Measurements from ENCODE around the gene CLHC1. TPM values are rescaled to one million over a fixed set of nuclear protein-coding genes. Genes with fewer than 3 reads are reported as not detected.

The CLHC1 gene
- total and polyA plus RNA-seq, 10 of the 15 experiments (the other 5 are each of a cell fraction or from before 2014, with no cell fraction given), result 2.6 to 6.8 (median 4.7) TPM

GRCh38 chr2:55204950-55205349 lies 27.1 kb downstream of the CLHC1 start (continued):
- no peak for TF ChIP-seq BCL3 (IDR thresholded peaks at IDR 0.05; ENCODE audit: borderline replicate concordance, insufficient read depth, low read depth, low read length, poor library complexity, severe bottlenecking)
- no peak for TF ChIP-seq ZNF687 (IDR thresholded peaks at IDR 0.05)
- no peak for TF ChIP-seq NR2C2 (IDR thresholded peaks at IDR 0.05; ENCODE audit: borderline replicate concordance, control insufficient read depth, insufficient read length, low read depth)
- no peak for TF ChIP-seq JUND (IDR thresholded peaks at IDR 0.05; ENCODE audit: low read depth, low read length)
- TF ChIP-seq SUZ12 (IDR thresholded peaks at IDR 0.05; ENCODE audit: unreplicated experiment), result no peak
- no peak for TF ChIP-seq PKNOX1 (IDR thresholded peaks at IDR 0.05)
- TF ChIP-seq YY1 (IDR thresholded peaks at IDR 0.05; ENCODE audit: low read depth, low read length), result no peak
- TF ChIP-seq TARDBP (IDR thresholded peaks at IDR 0.05; ENCODE audit: borderline replicate concordance), result no peak
- no peak for TF ChIP-seq IRF3 (IDR thresholded peaks at IDR 0.05)
- no peak for TF ChIP-seq IKZF1 (conservative IDR thresholded peaks at IDR 0.05)
